ENCODE data around the gene RRP8. TPM values are rescaled to one million over a fixed set of nuclear protein-coding genes. Genes with fewer than 3 reads are reported as not detected.

The RRP8 gene
- total RNA-seq, 1 donor from 2014 or later: 16.2 TPM

DNA sequence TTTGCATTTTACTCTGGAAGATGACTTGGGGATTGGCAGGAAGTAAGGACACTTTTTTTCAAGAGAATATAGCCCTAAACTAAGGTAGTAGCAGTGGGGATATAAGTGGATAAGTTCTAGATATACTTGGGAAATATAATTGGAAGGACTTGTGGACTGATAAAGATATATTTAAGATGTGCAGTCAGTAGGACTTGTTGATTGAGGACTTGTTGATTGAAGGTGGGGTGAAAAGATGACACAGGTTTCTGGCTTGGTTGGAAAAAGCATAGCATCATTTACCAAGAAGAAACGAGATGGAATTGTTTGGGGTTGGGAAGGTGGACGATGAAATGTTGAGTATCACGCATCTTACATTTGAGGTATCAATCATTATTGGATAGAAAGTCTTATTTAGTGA, 10.1 kb upstream of the RRP8 start:
- Mint-ChIP-seq H3K27ac (ENCODE audit: unreplicated experiment) (no peak overlapping the region), H3K4me3 (ENCODE audit: unreplicated experiment) (no peak overlapping the region), H3K36me3 (ENCODE audit: unreplicated experiment) (no peaks in the 10 kb centered on the region), H3K4me1 (ENCODE audit: low read depth, unreplicated experiment) (no peaks in the 10 kb centered on the region), H3K9me3 (ENCODE audit: unreplicated experiment) (peaks cover 4% of the 10 kb centered on the region), H3K27me3 (ENCODE audit: unreplicated experiment) (peaks cover 11% of the 10 kb centered on the region)
- TF ChIP-seq CTCF (IDR thresholded peaks at IDR 0.05; ENCODE audit: partially characterized antibody, unreplicated experiment): no peak
- no peak for DNase-seq

GRCh38 chr11:6612213-6613041, 9.0 kb upstream of the RRP8 start, which contains the start of gene TAF10:
Gene TAF10, minus strand, starts transcription at chr11:6612216. Its CDS starts 27 bp downstream, at chr11:6612189.
- H3K36me3 Mint-ChIP-seq (ENCODE audit: unreplicated experiment): no peaks in the 10 kb centered on the region

GRCh38 chr11:6611963-6612212, 8.5 kb upstream of the RRP8 start:
- no peaks in the 10 kb centered on the region for H3K36me3 Mint-ChIP-seq (ENCODE audit: unreplicated experiment)
- H3K27ac Mint-ChIP-seq (ENCODE audit: unreplicated experiment): no peak overlapping the region
- peaks cover 6% of the 10 kb centered on the region for H3K9me3 Mint-ChIP-seq (ENCODE audit: unreplicated experiment)
- DNase-seq: no peak
- H3K4me3 Mint-ChIP-seq (ENCODE audit: unreplicated experiment): peak overlapping the region; percentile 93
- H3K27me3 Mint-ChIP-seq (ENCODE audit: unreplicated experiment): peaks cover 11% of the 10 kb centered on the region
- no peak for TF ChIP-seq CTCF (IDR thresholded peaks at IDR 0.05; ENCODE audit: partially characterized antibody, unreplicated experiment)
- peaks cover 5% of the 10 kb centered on the region for H3K4me1 Mint-ChIP-seq (ENCODE audit: low read depth, unreplicated experiment)

More at GRCh38 chr11:6612213-6613041, 9.0 kb upstream of the RRP8 start, which contains the start of gene TAF10:
- peak; percentile 75 for TF ChIP-seq CTCF (IDR thresholded peaks at IDR 0.05; ENCODE audit: partially characterized antibody, unreplicated experiment)
- Mint-ChIP-seq H3K27me3 (ENCODE audit: unreplicated experiment) (peaks cover 11% of the 10 kb centered on the region), H3K9me3 (ENCODE audit: unreplicated experiment) (peaks cover 4% of the 10 kb centered on the region), H3K4me3 (ENCODE audit: unreplicated experiment) (peak within 1 kb of the TSS; percentile 93), H3K4me1 (ENCODE audit: low read depth, unreplicated experiment) (peaks cover 3% of the 10 kb centered on the region), H3K27ac (ENCODE audit: unreplicated experiment) (peak within 1 kb of the TSS; percentile 92)
- DNase-seq: peak; percentile 97

- peaks cover 11% of the 10 kb centered on the region for H3K27me3 Mint-ChIP-seq (ENCODE audit: unreplicated experiment)
- H3K9me3 Mint-ChIP-seq (ENCODE audit: unreplicated experiment): peaks cover 6% of the 10 kb centered on the region
- no peak for DNase-seq
- H3K36me3 Mint-ChIP-seq (ENCODE audit: unreplicated experiment): no peaks in the 10 kb centered on the region
- H3K4me1 Mint-ChIP-seq (ENCODE audit: low read depth, unreplicated experiment): peaks cover 8% of the 10 kb centered on the region
- H3K27ac Mint-ChIP-seq (ENCODE audit: unreplicated experiment): peak overlapping the region; percentile 92
- peak overlapping the region; percentile 93 for H3K4me3 Mint-ChIP-seq (ENCODE audit: unreplicated experiment)
- no peak for TF ChIP-seq CTCF (IDR thresholded peaks at IDR 0.05; ENCODE audit: partially characterized antibody, unreplicated experiment)
Observed at GRCh38 chr11:6611092-6611962, 7.9 kb upstream of the RRP8 start.

Data from glutamatergic neuron (in vitro differentiated cells).